HepG2 (cell line): ENCODE measurements around the gene RETREG2. TPM values are rescaled to one million over a fixed set of nuclear protein-coding genes. Genes with fewer than 3 reads are reported as not detected.

ENCODE experiments used
- ATAC-seq: fragments of 200-7000 bp; cut with Tn5 transposase; 3 replicates; pipeline ENCODE4 v1.9.1; 2020; ENCODE audit warnings: mild to moderate bottlenecking, moderate library complexity
- BruUV-seq: library from RNA; stranded (reverse); fragments of 400-500 nt; replicated peaks from 2 replicates; lab custom pipeline; 2021; lab: Mats Ljungman, UMichigan
- CTCF ChIA-PET: fragments of 300-600 bp; formaldehyde crosslinking; extraction: SDS; loops from one replicate; lab custom pipeline; 2021; ENCODE audit warnings: low total read pairs, inconsistent platforms, low intra/inter-chr PET ratio; lab: Yijun Ruan, JAX
- POLR2A ChIA-PET: fragments of 350-600 bp; sonication (Branson Sonifier 250); formaldehyde crosslinking; loops from one replicate; lab custom pipeline; 2020; ENCODE audit warnings: antibody characterized with exemption, inconsistent platforms; lab: Yijun Ruan, JAX
- DNase-seq: peaks from one replicate; pipeline ENCODE4 v3.0.0-alpha.2; 2015; ENCODE audit warnings: low spot score
- FAIRE-seq: peaks from 3 replicates; lab custom pipeline; 2011; peaks lifted over from hg19 to GRCh38; lab: Jason Lieb, UNC
- H2AFZ ChIP-seq: one replicate; pipeline ENCODE4 v1.6.1; 2011; ENCODE audit warnings: low read length, inconsistent platforms
- H3K27ac ChIP-seq: fragments of 300-600 bp; 3 replicates; pipeline ENCODE4 v1.8.0; 2011; ENCODE audit warnings: mixed run types, mild to moderate bottlenecking, mixed read lengths, low read length, inconsistent platforms; ENCODE audit not compliant: insufficient read depth; ENCODE audit errors: extremely low read length
- H3K27me3 ChIP-seq, 2 experiments: fragments of 200-600 bp in 1 of 2; 2 replicates in 1 of 2; 3 replicates in 1 of 2; pipeline versions ENCODE4 v1.6.0 to v1.8.0; 2011; ENCODE audit warnings: low read length in 2 of 2, mild to moderate bottlenecking in 2 of 2, moderate library complexity in 2 of 2, inconsistent platforms in 1 of 2; ENCODE audit not compliant: insufficient read depth in 2 of 2, control insufficient read depth in 1 of 2
- H3K36me3 ChIP-seq, 2 experiments: fragments of 200-600 bp in 1 of 2; replicated peaks in 1 of 2; 2 replicates in 1 of 2; 3 replicates in 1 of 2; pipeline versions ENCODE4 v1.5.1 to v1.8.0; 2011; ENCODE audit warnings: low read length in 2 of 2, inconsistent platforms in 1 of 2; ENCODE audit not compliant: insufficient read depth in 2 of 2, control insufficient read depth in 1 of 2
- H3K4me1 ChIP-seq: 2 replicates; pipeline ENCODE4 v1.5.1; 2012; ENCODE audit warnings: low read length, inconsistent platforms; ENCODE audit not compliant: insufficient read depth
- H3K4me2 ChIP-seq: 2 replicates; pipeline ENCODE4 v1.6.0; 2011; ENCODE audit warnings: low read depth, low read length, inconsistent platforms
- H3K4me3 ChIP-seq, 3 experiments: fragments of 200-600 bp in 1 of 3; sonication (generic), shearing (Covaris generic) in 1 of 3; replicated peaks in 1 of 3; 2 replicates each; pipeline ENCODE4 v1.5.1; 2011 to 2016; ENCODE audit warnings: low read length in 3 of 3, inconsistent platforms in 2 of 3, low read depth in 2 of 3, mild to moderate bottlenecking in 2 of 3, control low read depth in 1 of 3, mixed read lengths in 1 of 3; ENCODE audit not compliant: insufficient read depth in 1 of 3
- H3K79me2 ChIP-seq: one replicate; pipeline ENCODE4 v1.6.1; 2011; ENCODE audit warnings: low read length, inconsistent platforms; ENCODE audit not compliant: insufficient read depth
- H3K9ac ChIP-seq: 2 replicates; pipeline ENCODE4 v1.6.0; 2011; ENCODE audit warnings: mild to moderate bottlenecking, low read depth, low read length, inconsistent platforms; ENCODE audit not compliant: insufficient read depth
- H3K9me3 ChIP-seq: 2 replicates; pipeline ENCODE4 v1.5.1; 2012; ENCODE audit warnings: mild to moderate bottlenecking, low read length
- H4K20me1 ChIP-seq: 2 replicates; pipeline ENCODE4 v1.6.0; 2011; ENCODE audit warnings: inconsistent platforms, mild to moderate bottlenecking, low read length, moderate library complexity; ENCODE audit not compliant: insufficient read depth
- FOSL2 ChIP-seq: sonication (generic); formaldehyde crosslinking; IDR thresholded peaks from 2 replicates; pipeline ENCODE4 v1.4.0; 2020; ENCODE audit warnings: missing genetic modification reagents
- GFI1 ChIP-seq: sonication (generic); formaldehyde crosslinking; IDR thresholded peaks from 2 replicates; pipeline ENCODE4 v1.5.0; 2020; ENCODE audit warnings: missing genetic modification reagents, mild to moderate bottlenecking, borderline replicate concordance
- IRF1 ChIP-seq: sonication (generic); formaldehyde crosslinking; IDR thresholded peaks from 2 replicates; pipeline ENCODE4 v1.4.0; 2020; ENCODE audit warnings: low read depth, mild to moderate bottlenecking, missing genetic modification reagents
- NFE2 ChIP-seq: sonication (generic); formaldehyde crosslinking; IDR thresholded peaks from 2 replicates; pipeline ENCODE4 v1.4.0; 2020; ENCODE audit warnings: missing genetic modification reagents
- NR2F6 ChIP-seq, 2 experiments: IDR thresholded peaks; 2 replicates each; pipeline ENCODE4 v1.6.1; 2016; ENCODE audit warnings: antibody characterized with exemption in 1 of 2, mild to moderate bottlenecking in 1 of 2
- RARG ChIP-seq: sonication (generic); formaldehyde crosslinking; IDR thresholded peaks from 2 replicates; pipeline ENCODE4 v1.4.0; 2020; ENCODE audit warnings: low read depth, mild to moderate bottlenecking, missing genetic modification reagents
- SIX4 ChIP-seq: sonication (generic); formaldehyde crosslinking; IDR thresholded peaks from 2 replicates; pipeline ENCODE4 v1.4.0; 2020; ENCODE audit warnings: missing genetic modification reagents
- SUZ12 ChIP-seq: fragments of 150-350 bp; IDR thresholded peaks from 2 replicates; pipeline ENCODE4 v1.6.1; 2014; ENCODE audit warnings: low read depth, low read length
- ZNF124 ChIP-seq: sonication (generic); formaldehyde crosslinking; IDR thresholded peaks from 2 replicates; pipeline ENCODE4 v1.4.0; 2020; ENCODE audit warnings: missing genetic modification reagents
- ZNF136 ChIP-seq: sonication (generic); formaldehyde crosslinking; IDR thresholded peaks from 2 replicates; pipeline ENCODE4 v1.8.1; 2022; ENCODE audit warnings: low read depth, mild to moderate bottlenecking, moderate library complexity, missing genetic modification reagents
- ZNF251 ChIP-seq: sonication (generic); formaldehyde crosslinking; IDR thresholded peaks from 2 replicates; pipeline ENCODE4 v1.9.0; 2021; ENCODE audit warnings: mild to moderate bottlenecking, missing genetic modification reagents
- ZNF383 ChIP-seq: sonication (generic); formaldehyde crosslinking; IDR thresholded peaks from 2 replicates; pipeline ENCODE4 v1.4.0; 2020; ENCODE audit warnings: missing genetic modification reagents, mild to moderate bottlenecking, borderline replicate concordance
- ZNF644 ChIP-seq: IDR thresholded peaks from 2 replicates; pipeline ENCODE4 v1.6.1; 2016; ENCODE audit warnings: low read depth
- ZNF713 ChIP-seq: sonication (generic); formaldehyde crosslinking; IDR thresholded peaks from 2 replicates; pipeline ENCODE4 v1.4.0; 2020; ENCODE audit warnings: mild to moderate bottlenecking, missing genetic modification reagents
- ZNF891 ChIP-seq: sonication (generic); formaldehyde crosslinking; IDR thresholded peaks from 2 replicates; pipeline ENCODE4 v1.5.0; 2020; ENCODE audit warnings: mild to moderate bottlenecking, missing genetic modification reagents
- ZSCAN30 ChIP-seq: sonication (generic); formaldehyde crosslinking; IDR thresholded peaks from 2 replicates; pipeline ENCODE4 v1.5.0; 2020; ENCODE audit warnings: mild to moderate bottlenecking, missing genetic modification reagents
- WGBS: methylation state at CpG from one replicate; pipeline ENCODE4 v1.1.6; 2017; ENCODE audit warnings: low lambda C conversion rate; 5-methylcytosine and 5-hydroxymethylcytosine counted together
- in situ Hi-C: cut with HindIII; loops from 2 replicates; pipeline ENCODE4 v1.10.0; 2017; ENCODE audit warnings: low pct_unique_long_range_greater_than_20kb; ENCODE audit not compliant: extremely low pct_ligation_motif_present
- intact Hi-C: fragments of 100-400 bp; cut with micrococcal nuclease; formaldehyde crosslinking; loops from one replicate; pipeline ENCODE4 v1.10.0; 2022; ENCODE audit not compliant: unreplicated experiment
- polyA plus RNA-seq, 8 experiments: library from polyadenylated mRNA; depleted of rRNA in 3 of 8; stranded (reverse) in 7 of 8; unstranded in 1 of 8; fragments of >200 nt; fragmentation: Illumina TruSeq in 4 of 8; extraction: Trizol in 4 of 8; gene quantifications; 2 replicates each; pipeline versions ENCODE4 v1.2.1 to v1.2.3, GENCODE V29; 2011 to 2016; ENCODE audit warnings: low read depth in 4 of 8, missing spikeins in 1 of 8, mixed read lengths in 1 of 8; ENCODE audit not compliant: insufficient read depth in 1 of 8
- total RNA-seq, 5 experiments: library from RNA; depleted of rRNA; stranded (reverse); fragments of >200 nt; fragmentation: Illumina TruSeq; extraction: Trizol; gene quantifications; 2 replicates each; pipeline ENCODE4 v1.2.3, GENCODE V29; 2016; ENCODE audit warnings: low read depth in 1 of 5
- TF ChIP-seq, protein P1 (sequence below): sonication (generic); formaldehyde crosslinking; IDR thresholded peaks from 2 replicates; pipeline ENCODE4 v1.4.0; 2020; ENCODE audit warnings: missing genetic modification reagents, mild to moderate bottlenecking, borderline replicate concordance
- TF ChIP-seq, protein P2 (sequence below): sonication (generic); formaldehyde crosslinking; IDR thresholded peaks from 2 replicates; pipeline ENCODE4 v1.4.0; 2020; ENCODE audit warnings: missing genetic modification reagents

RETREG2 gene
- total and polyA plus RNA-seq, 2 of the 13 experiments (the other 11 are each of a cell fraction or from before 2014, with no cell fraction given), result 86.0 to 134 TPM

GRCh38 chr2:219128396-219128795 lies 49.7 kb upstream of the RETREG2 start:
- Histone ChIP-seq H3K79me2 (no peaks in the 10 kb centered on the region), H2AFZ (no peak overlapping the region), H3K4me2 (no peak overlapping the region), H3K9ac (no peak overlapping the region), H3K36me3 (no peaks in the 10 kb centered on the region; a peak in 1 of 5 replicates), H3K9me3 (no peaks in the 10 kb centered on the region), H3K27ac (no peak overlapping the region), H4K20me1 (peaks cover 23% of the 10 kb centered on the region), H3K4me3 (no peak overlapping the region), H3K27me3 (no peaks in the 10 kb centered on the region), H3K4me1 (peaks cover 61% of the 10 kb centered on the region)
- ATAC-seq, result no peak
- DNase-seq, result no peak
- in situ Hi-C loops (no loop called here), intact Hi-C loops (no loop called here)
- CTCF ChIA-PET, result no interaction called here
- FAIRE-seq, result no peak
- BruUV-seq, result no TSS peak
- POLR2A ChIA-PET, result interaction anchor here (0.9 kb wide), 1 partner anchor 11 kb away, joined by 3 read pairs; no protein-coding TSS in a partner anchor
- TF ChIP-seq, protein P1, sequence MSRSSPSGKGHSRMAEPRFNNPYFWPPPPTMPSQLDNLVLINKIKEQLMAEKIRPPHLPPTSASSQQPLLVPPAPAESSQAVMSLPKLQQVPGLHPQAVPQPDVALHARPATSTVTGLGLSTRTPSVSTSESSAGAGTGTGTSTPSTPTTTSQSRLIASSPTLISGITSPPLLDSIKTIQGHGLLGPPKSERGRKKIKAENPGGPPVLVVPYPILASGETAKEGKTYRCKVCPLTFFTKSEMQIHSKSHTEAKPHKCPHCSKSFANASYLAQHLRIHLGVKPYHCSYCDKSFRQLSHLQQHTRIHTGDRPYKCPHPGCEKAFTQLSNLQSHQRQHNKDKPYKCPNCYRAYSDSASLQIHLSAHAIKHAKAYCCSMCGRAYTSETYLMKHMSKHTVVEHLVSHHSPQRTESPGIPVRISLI (CRISPR knock-in tag), result no peak
- TF ChIP-seq ZNF136 (no peak), ZNF713 (CRISPR knock-in tag) (no peak), RARG (no peak), FOSL2 (no peak), ZNF891 (CRISPR knock-in tag) (no peak), NFE2 (CRISPR knock-in tag) (no peak), IRF1 (no peak), ZNF251 (CRISPR knock-in tag) (no peak), SUZ12 (no peak), ZNF124 (no peak), ZSCAN30 (CRISPR knock-in tag) (no peak), ZNF383 (CRISPR knock-in tag) (no peak), SIX4 (CRISPR knock-in tag) (no peak), GFI1 (CRISPR knock-in tag) (no peak), NR2F6 (IDR thresholded peaks at IDR 0.05) (no peak), NR2F6 (CRISPR knock-in tag; IDR thresholded peaks at IDR 0.05) (no peak), ZNF644 (CRISPR knock-in tag) (no peak)
- TF ChIP-seq, protein P2, sequence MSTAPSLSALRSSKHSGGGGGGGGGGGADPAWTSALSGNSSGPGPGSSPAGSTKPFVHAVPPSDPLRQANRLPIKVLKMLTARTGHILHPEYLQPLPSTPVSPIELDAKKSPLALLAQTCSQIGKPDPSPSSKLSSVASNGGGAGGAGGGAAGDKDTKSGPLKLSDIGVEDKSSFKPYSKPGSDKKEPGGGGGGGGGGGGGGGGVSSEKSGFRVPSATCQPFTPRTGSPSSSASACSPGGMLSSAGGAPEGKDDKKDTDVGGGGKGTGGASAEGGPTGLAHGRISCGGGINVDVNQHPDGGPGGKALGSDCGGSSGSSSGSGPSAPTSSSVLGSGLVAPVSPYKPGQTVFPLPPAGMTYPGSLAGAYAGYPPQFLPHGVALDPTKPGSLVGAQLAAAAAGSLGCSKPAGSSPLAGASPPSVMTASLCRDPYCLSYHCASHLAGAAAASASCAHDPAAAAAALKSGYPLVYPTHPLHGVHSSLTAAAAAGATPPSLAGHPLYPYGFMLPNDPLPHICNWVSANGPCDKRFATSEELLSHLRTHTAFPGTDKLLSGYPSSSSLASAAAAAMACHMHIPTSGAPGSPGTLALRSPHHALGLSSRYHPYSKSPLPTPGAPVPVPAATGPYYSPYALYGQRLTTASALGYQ (CRISPR knock-in tag), result no peak
- 95% methylated on average over 7 of the region's 7 CpGs for WGBS
